ENCODE data around the gene KHDC3L. TPM values are rescaled to one million over a fixed set of nuclear protein-coding genes. Genes with fewer than 3 reads are reported as not detected.
"Not testable (repeated sequence)": the region's sequence is repeated elsewhere in the genome, so short reads cannot be mapped to it uniquely, and the experiment has no call there.

The KHDC3L gene
- total RNA-seq, 1 experiment from 2014 or later: not detected

GRCh38 chr6:73353636-73354593 lies 8.5 kb upstream of the KHDC3L start, which contains the start of gene DPPA5:
TSS of gene DPPA5 (minus strand) at chr6:73354276. CDS start at chr6:73354225, 51 bp downstream.
- H3K27me3 ChIP-seq (replicated peaks): no peaks in the 10 kb centered on the region
- H3K27ac ChIP-seq: no peak within 1 kb of the TSS
- H3K4me1 ChIP-seq (replicated peaks): no peaks in the 10 kb centered on the region
- H3K36me3 ChIP-seq: no peaks in the 10 kb centered on the region
- H3K9me3 ChIP-seq (replicated peaks): no peaks in the 10 kb centered on the region
- DNase-seq (ENCODE audit: low read depth in 1 of 2, low spot score in 2 of 2): no peak
- H3K4me3 ChIP-seq: no peak within 1 kb of the TSS

GRCh38 chr6:73362869-73363536 lies 545 bp downstream of the KHDC3L start:
- Histone ChIP-seq H3K27ac (no peak overlapping the region), H3K9me3 (replicated peaks) (no peaks in the 10 kb centered on the region), H3K36me3 (no peaks in the 10 kb centered on the region), H3K4me1 (replicated peaks) (no peaks in the 10 kb centered on the region), H3K27me3 (replicated peaks) (no peaks in the 10 kb centered on the region), H3K4me3 (no peak overlapping the region)
- DNase-seq (ENCODE audit: low read depth in 1 of 2, low spot score in 2 of 2): no peak

- DNase-seq (ENCODE audit: low read depth in 1 of 2, low spot score in 2 of 2): no peak
- H3K27ac ChIP-seq: no peak overlapping the region
- no peaks in the 10 kb centered on the region for H3K4me1 ChIP-seq (replicated peaks)
- H3K4me3 ChIP-seq: no peak overlapping the region
- H3K36me3 ChIP-seq: no peaks in the 10 kb centered on the region
- H3K27me3 ChIP-seq (replicated peaks): no peaks in the 10 kb centered on the region
- H3K9me3 ChIP-seq (replicated peaks): no peaks in the 10 kb centered on the region
These were observed 1.0 kb downstream of the KHDC3L start for GRCh38 chr6:73363537-73363875.

- Histone ChIP-seq H3K27ac (no peak overlapping the region), H3K9me3 (replicated peaks) (no peaks in the 10 kb centered on the region)
- DNase-seq (ENCODE audit: low read depth in 1 of 2, low spot score in 2 of 2): no peak
These were observed 1.7 kb downstream of the KHDC3L start for GRCh38 chr6:73364121-73364520.

GRCh38 chr6:73364549-73364948 lies 2.1 kb downstream of the KHDC3L start:
- Histone ChIP-seq H3K36me3 (no peaks in the 10 kb centered on the region), H3K27me3 (replicated peaks) (no peaks in the 10 kb centered on the region), H3K4me3 (no peak overlapping the region), H3K9me3 (replicated peaks) (no peaks in the 10 kb centered on the region), H3K27ac (no peak overlapping the region), H3K4me1 (replicated peaks) (no peaks in the 10 kb centered on the region)
- no peak for DNase-seq (ENCODE audit: low read depth in 1 of 2, low spot score in 2 of 2)

More at GRCh38 chr6:73364121-73364520, 1.7 kb downstream of the KHDC3L start:
- no peaks in the 10 kb centered on the region for H3K4me1 ChIP-seq (replicated peaks)
- no peaks in the 10 kb centered on the region for H3K36me3 ChIP-seq
- no peak overlapping the region for H3K4me3 ChIP-seq
- H3K27me3 ChIP-seq (replicated peaks): no peaks in the 10 kb centered on the region

GRCh38 chr6:73367761-73368355 lies 5.4 kb downstream of the KHDC3L start:
- no peak for DNase-seq (ENCODE audit: low read depth in 1 of 2, low spot score in 2 of 2)
- no peaks in the 10 kb centered on the region for H3K27me3 ChIP-seq (replicated peaks)

GRCh38 chr6:73368675-73369074 lies 6.2 kb downstream of the KHDC3L start:
- Histone ChIP-seq H3K4me1 (replicated peaks) (no peaks in the 10 kb centered on the region), H3K27ac (no peak overlapping the region), H3K4me3 (no peak overlapping the region), H3K9me3 (replicated peaks) (no peaks in the 10 kb centered on the region), H3K36me3 (no peaks in the 10 kb centered on the region), H3K27me3 (replicated peaks) (no peaks in the 10 kb centered on the region)
- no peak for DNase-seq (ENCODE audit: low read depth in 1 of 2, low spot score in 2 of 2)

More at GRCh38 chr6:73367761-73368355, 5.4 kb downstream of the KHDC3L start:
- no peaks in the 10 kb centered on the region for H3K4me1 ChIP-seq (replicated peaks)
- no peaks in the 10 kb centered on the region for H3K36me3 ChIP-seq
- no peak overlapping the region for H3K27ac ChIP-seq
- H3K9me3 ChIP-seq (replicated peaks): no peaks in the 10 kb centered on the region
- H3K4me3 ChIP-seq: no peak overlapping the region

- Histone ChIP-seq H3K27ac (no peak overlapping the region), H3K4me3 (no peak overlapping the region), H3K4me1 (replicated peaks) (no peaks in the 10 kb centered on the region), H3K9me3 (replicated peaks) (no peaks in the 10 kb centered on the region), H3K36me3 (no peaks in the 10 kb centered on the region), H3K27me3 (replicated peaks) (no peaks in the 10 kb centered on the region)
- no peak for DNase-seq (ENCODE audit: low read depth in 1 of 2, low spot score in 2 of 2)
These were observed 6.7 kb downstream of the KHDC3L start for GRCh38 chr6:73369157-73369556.

- no peak within 1 kb of the TSS for H3K4me3 ChIP-seq
- DNase-seq (ENCODE audit: low read depth in 1 of 2, low spot score in 2 of 2): no peak
- no peaks in the 10 kb centered on the region for H3K9me3 ChIP-seq (replicated peaks)
- H3K36me3 ChIP-seq: no peaks in the 10 kb centered on the region
- H3K27me3 ChIP-seq (replicated peaks): no peaks in the 10 kb centered on the region
- no peak within 1 kb of the TSS for H3K27ac ChIP-seq
- no peaks in the 10 kb centered on the region for H3K4me1 ChIP-seq (replicated peaks)
These were observed 7.1 kb downstream of the KHDC3L start, which contains the start of gene OOEP for GRCh38 chr6:73369563-73369962. TSS of gene OOEP (minus strand) at chr6:73369897. CDS start at chr6:73369792, 105 bp downstream.

- Histone ChIP-seq H3K4me1 (replicated peaks) (no peaks in the 10 kb centered on the region), H3K27ac (no peak overlapping the region), H3K4me3 (no peak overlapping the region), H3K36me3 (no peaks in the 10 kb centered on the region), H3K27me3 (replicated peaks) (no peaks in the 10 kb centered on the region), H3K9me3 (replicated peaks) (no peaks in the 10 kb centered on the region)
- DNase-seq (ENCODE audit: low read depth in 1 of 2, low spot score in 2 of 2): no peak
These were observed 9.5 kb downstream of the KHDC3L start for GRCh38 chr6:73371984-73372383.

- DNase-seq (ENCODE audit: low read depth in 1 of 2, low spot score in 2 of 2): no peak
These were observed 10.1 kb downstream of the KHDC3L start for GRCh38 chr6:73372516-73372915.

GRCh38 chr6:73375216-73375615 lies 12.8 kb downstream of the KHDC3L start:
- no peak for DNase-seq (ENCODE audit: low read depth in 1 of 2, low spot score in 2 of 2)
- H3K4me1 ChIP-seq (replicated peaks): no peaks in the 10 kb centered on the region
- H3K27ac ChIP-seq: no peak overlapping the region
- no peak overlapping the region for H3K4me3 ChIP-seq
- H3K27me3 ChIP-seq (replicated peaks): no peaks in the 10 kb centered on the region
- no peaks in the 10 kb centered on the region for H3K9me3 ChIP-seq (replicated peaks)
- H3K36me3 ChIP-seq: no peaks in the 10 kb centered on the region

More at GRCh38 chr6:73372516-73372915, 10.1 kb downstream of the KHDC3L start:
- H3K27me3 ChIP-seq (replicated peaks): no peaks in the 10 kb centered on the region
- H3K9me3 ChIP-seq (replicated peaks): no peaks in the 10 kb centered on the region
- no peaks in the 10 kb centered on the region for H3K36me3 ChIP-seq
- H3K4me1 ChIP-seq (replicated peaks): no peaks in the 10 kb centered on the region
- no peak overlapping the region for H3K4me3 ChIP-seq
- H3K27ac ChIP-seq: no peak overlapping the region

- H3K36me3 ChIP-seq: no peaks in the 10 kb centered on the region
- DNase-seq (ENCODE audit: low read depth in 1 of 2, low spot score in 2 of 2): no peak
- no peaks in the 10 kb centered on the region for H3K9me3 ChIP-seq (replicated peaks)
These were observed 14.8 kb downstream of the KHDC3L start for GRCh38 chr6:73377225-73377624.

GRCh38 chr6:73381531-73381930 lies 19.1 kb downstream of the KHDC3L start:
- H3K27ac ChIP-seq; H3K27me3 ChIP-seq (replicated peaks); DNase-seq (ENCODE audit: low read depth in 1 of 2, low spot score in 2 of 2); H3K4me3 ChIP-seq; H3K9me3 ChIP-seq (replicated peaks); H3K36me3 ChIP-seq; H3K4me1 ChIP-seq (replicated peaks): not testable (repeated sequence)

More at GRCh38 chr6:73377225-73377624, 14.8 kb downstream of the KHDC3L start:
- H3K27ac ChIP-seq: no peak overlapping the region
- H3K4me1 ChIP-seq (replicated peaks): peaks cover under 1% of the 10 kb centered on the region; the same call in 1 of the 2 replicates
- no peaks in the 10 kb centered on the region for H3K27me3 ChIP-seq (replicated peaks)
- no peak overlapping the region for H3K4me3 ChIP-seq
